HepG2 (cell line): ENCODE results near the gene FXR2. TPM values are rescaled to one million over a fixed set of nuclear protein-coding genes. Genes with fewer than 3 reads are reported as not detected.

Source experiments
- AKAP8 ChIP-seq: sonication (generic); formaldehyde crosslinking; IDR thresholded peaks from 2 replicates; pipeline ENCODE4 v1.5.1; 2020; ENCODE audit warnings: mild to moderate bottlenecking, missing genetic modification reagents
- CEBPG ChIP-seq: IDR thresholded peaks from 2 replicates; pipeline ENCODE4 v1.6.1; 2016
- EED ChIP-seq: sonication (generic); formaldehyde crosslinking; IDR thresholded peaks from 2 replicates; pipeline ENCODE4 v1.5.0; 2020; ENCODE audit warnings: mild to moderate bottlenecking, missing genetic modification reagents
- ERF ChIP-seq: IDR thresholded peaks from 2 replicates; pipeline ENCODE4 v1.6.1; 2018; ENCODE audit warnings: missing biosample characterization, missing genetic modification reagents
- FOSL1 ChIP-seq: sonication (generic); formaldehyde crosslinking; IDR thresholded peaks from 2 replicates; pipeline ENCODE4 v1.9.0; 2021; ENCODE audit warnings: missing genetic modification reagents, borderline replicate concordance
- HMGXB3 ChIP-seq: sonication (generic); formaldehyde crosslinking; IDR thresholded peaks from 2 replicates; pipeline ENCODE4 v1.4.0; 2020; ENCODE audit warnings: missing genetic modification reagents, borderline replicate concordance
- MED8 ChIP-seq: sonication (generic); formaldehyde crosslinking; IDR thresholded peaks from 2 replicates; pipeline ENCODE4 v1.8.1; 2023; ENCODE audit warnings: mild to moderate bottlenecking, missing genetic modification reagents; ENCODE audit not compliant: insufficient replicate concordance
- MYPOP ChIP-seq: sonication (generic); formaldehyde crosslinking; IDR thresholded peaks from 2 replicates; pipeline ENCODE4 v1.8.1; 2023; ENCODE audit warnings: mild to moderate bottlenecking, moderate library complexity, missing genetic modification reagents
- NONO ChIP-seq, 2 experiments: fragments of 450-650 bp in 1 of 2; sonication (generic) in 1 of 2; formaldehyde crosslinking in 1 of 2; IDR thresholded peaks in 1 of 2; conservative IDR thresholded peaks in 1 of 2; 2 replicates each; pipeline versions ENCODE4 v1.6.1 to v1.8.0; 2017 to 2022; ENCODE audit warnings: mild to moderate bottlenecking in 1 of 2, missing genetic modification reagents in 1 of 2, moderate library complexity in 1 of 2
- PRDM10 ChIP-seq: sonication (generic); formaldehyde crosslinking; IDR thresholded peaks from 2 replicates; pipeline ENCODE4 v1.4.0; 2020; ENCODE audit warnings: low read depth, missing genetic modification reagents
- RFX3 ChIP-seq: IDR thresholded peaks from 2 replicates; pipeline ENCODE4 v1.6.1; 2016; ENCODE audit warnings: missing biosample characterization, missing genetic modification reagents
- SMAD9 ChIP-seq: sonication (generic); formaldehyde crosslinking; IDR thresholded peaks from 2 replicates; pipeline ENCODE4 v1.5.1; 2020; ENCODE audit warnings: mild to moderate bottlenecking, missing genetic modification reagents
- ZBTB8A ChIP-seq: sonication (generic); formaldehyde crosslinking; IDR thresholded peaks from 2 replicates; pipeline ENCODE4 v1.4.0; 2020; ENCODE audit warnings: mild to moderate bottlenecking, low read depth, missing genetic modification reagents, borderline replicate concordance
- ZNF335 ChIP-seq: sonication (generic); formaldehyde crosslinking; IDR thresholded peaks from 2 replicates; pipeline ENCODE4 v1.4.0; 2020; ENCODE audit warnings: missing genetic modification reagents
- ZNF552 ChIP-seq: sonication (generic); formaldehyde crosslinking; IDR thresholded peaks from 2 replicates; pipeline ENCODE4 v1.9.0; 2022; ENCODE audit warnings: missing genetic modification reagents, mild to moderate bottlenecking, borderline replicate concordance
- ZNF709 ChIP-seq: sonication (generic); formaldehyde crosslinking; IDR thresholded peaks from 2 replicates; pipeline ENCODE4 v1.5.0; 2020; ENCODE audit warnings: mild to moderate bottlenecking, missing genetic modification reagents
- ZNF83 ChIP-seq: sonication (generic); formaldehyde crosslinking; IDR thresholded peaks from 2 replicates; pipeline ENCODE4 v1.4.0; 2020; ENCODE audit warnings: missing genetic modification reagents, mild to moderate bottlenecking, borderline replicate concordance
- ZSCAN21 ChIP-seq: sonication (generic); formaldehyde crosslinking; IDR thresholded peaks from 2 replicates; pipeline ENCODE4 v1.8.0; 2022; ENCODE audit warnings: mild to moderate bottlenecking, missing genetic modification reagents, moderate library complexity, borderline replicate concordance
- ZSCAN25 ChIP-seq: sonication (generic); formaldehyde crosslinking; IDR thresholded peaks from 2 replicates; pipeline ENCODE4 v1.8.0; 2022; ENCODE audit warnings: mild to moderate bottlenecking, missing genetic modification reagents
- polyA plus RNA-seq, 8 experiments: library from polyadenylated mRNA; depleted of rRNA in 3 of 8; stranded (reverse) in 7 of 8; unstranded in 1 of 8; fragments of >200 nt; fragmentation: Illumina TruSeq in 4 of 8; extraction: Trizol in 4 of 8; gene quantifications; 2 replicates each; pipeline versions ENCODE4 v1.2.1 to v1.2.3, GENCODE V29; 2011 to 2016; ENCODE audit warnings: low read depth in 4 of 8, missing spikeins in 1 of 8, mixed read lengths in 1 of 8; ENCODE audit not compliant: insufficient read depth in 1 of 8
- total RNA-seq, 5 experiments: library from RNA; depleted of rRNA; stranded (reverse); fragments of >200 nt; fragmentation: Illumina TruSeq; extraction: Trizol; gene quantifications; 2 replicates each; pipeline ENCODE4 v1.2.3, GENCODE V29; 2016; ENCODE audit warnings: low read depth in 1 of 5

Gene FXR2
- total and polyA plus RNA-seq, 2 of the 13 experiments (the other 11 are each of a cell fraction or from before 2014, with no cell fraction given), result 20.9 to 24.4 TPM

- TF ChIP-seq SMAD9, result no peak
- TF ChIP-seq MYPOP, result no peak
- peak; percentile 62; the same call in 1 of the 2 replicates for TF ChIP-seq ERF (CRISPR knock-in tag)
- no peak for TF ChIP-seq ZNF552 (CRISPR knock-in tag)
- no peak for TF ChIP-seq NONO (IDR thresholded peaks at IDR 0.05)
- TF ChIP-seq NONO (CRISPR knock-in tag; conservative IDR thresholded peaks at IDR 0.05), result peak; percentile 35; the same call in 1 of the 2 replicates
- TF ChIP-seq ZSCAN25 (CRISPR knock-in tag), result 0 out of 2 replicates have a peak, but pooled peaks have one; percentile 16
- TF ChIP-seq ZSCAN21 (CRISPR knock-in tag), result no peak
- no peak for TF ChIP-seq ZNF709 (CRISPR knock-in tag)
- no peak for TF ChIP-seq RFX3 (CRISPR knock-in tag)
- TF ChIP-seq FOSL1 (CRISPR knock-in tag), result no peak
- TF ChIP-seq AKAP8 (CRISPR knock-in tag), result no peak
- no peak for TF ChIP-seq ZBTB8A (CRISPR knock-in tag)
- no peak for TF ChIP-seq MED8 (CRISPR knock-in tag)
- no peak for TF ChIP-seq ZNF335 (CRISPR knock-in tag)
- no peak for TF ChIP-seq ZNF83 (CRISPR knock-in tag)
- TF ChIP-seq CEBPG (CRISPR knock-in tag), result no peak
- TF ChIP-seq EED (CRISPR knock-in tag), result no peak
- TF ChIP-seq HMGXB3 (CRISPR knock-in tag), result no peak
- no peak; the same call in 1 of the 2 replicates for TF ChIP-seq PRDM10
Measured at GRCh38 chr17:7627250-7628121, 12.8 kb upstream of the FXR2 start, which contains the start of gene SAT2 (continued).
